Prostate gland (tissue), 2 donors: ENCODE measurements around the gene PRCD.
"Not testable (repeated sequence)": the region's sequence is repeated elsewhere in the genome, so short reads cannot be mapped to it uniquely, and the experiment has no call there.

Experiments
- POLR2AphosphoS5 ChIP-seq: sonication (generic); formaldehyde crosslinking; IDR thresholded peaks from one replicate; pipeline ENCODE4 v1.6.1; 2017; ENCODE audit warnings: antibody characterized with exemption
- TF ChIP-seq, protein P1 (sequence below), 4 experiments: fragments of 200-600 bp in 2 of 4; fragments of 450-650 bp in 2 of 4; sonication (generic) in 2 of 4; IDR thresholded peaks; 1 replicate in 3 of 4; 2 replicates in 1 of 4; pipeline ENCODE4 v1.5.1; 2016 to 2019; ENCODE audit warnings: antibody characterized with exemption in 4 of 4, mild to moderate bottlenecking in 2 of 4, moderate library complexity in 2 of 4

DNA sequence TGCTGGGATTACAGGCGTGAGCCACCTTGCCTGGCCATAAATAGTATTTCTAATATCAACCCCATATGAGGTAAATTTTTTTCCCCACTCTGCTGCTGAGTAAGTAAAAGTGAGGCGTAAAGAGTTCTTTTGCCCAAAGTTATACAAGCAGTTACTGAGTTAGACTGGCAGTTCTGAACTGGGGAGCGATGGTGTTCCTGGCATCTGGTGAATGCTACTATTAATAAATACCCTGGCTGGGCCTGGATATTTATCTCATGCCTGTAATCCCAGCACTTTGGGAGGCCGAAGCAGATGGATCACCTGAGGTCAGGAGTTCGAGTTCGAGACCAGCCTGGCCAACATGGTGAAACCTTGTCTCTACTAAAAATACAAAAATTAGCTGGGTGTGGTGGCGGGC lies 19.6 kb downstream of the PRCD start:
- TF ChIP-seq, protein P1, sequence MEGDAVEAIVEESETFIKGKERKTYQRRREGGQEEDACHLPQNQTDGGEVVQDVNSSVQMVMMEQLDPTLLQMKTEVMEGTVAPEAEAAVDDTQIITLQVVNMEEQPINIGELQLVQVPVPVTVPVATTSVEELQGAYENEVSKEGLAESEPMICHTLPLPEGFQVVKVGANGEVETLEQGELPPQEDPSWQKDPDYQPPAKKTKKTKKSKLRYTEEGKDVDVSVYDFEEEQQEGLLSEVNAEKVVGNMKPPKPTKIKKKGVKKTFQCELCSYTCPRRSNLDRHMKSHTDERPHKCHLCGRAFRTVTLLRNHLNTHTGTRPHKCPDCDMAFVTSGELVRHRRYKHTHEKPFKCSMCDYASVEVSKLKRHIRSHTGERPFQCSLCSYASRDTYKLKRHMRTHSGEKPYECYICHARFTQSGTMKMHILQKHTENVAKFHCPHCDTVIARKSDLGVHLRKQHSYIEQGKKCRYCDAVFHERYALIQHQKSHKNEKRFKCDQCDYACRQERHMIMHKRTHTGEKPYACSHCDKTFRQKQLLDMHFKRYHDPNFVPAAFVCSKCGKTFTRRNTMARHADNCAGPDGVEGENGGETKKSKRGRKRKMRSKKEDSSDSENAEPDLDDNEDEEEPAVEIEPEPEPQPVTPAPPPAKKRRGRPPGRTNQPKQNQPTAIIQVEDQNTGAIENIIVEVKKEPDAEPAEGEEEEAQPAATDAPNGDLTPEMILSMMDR (IDR thresholded peaks at IDR 0.05), result not testable (repeated sequence)
- not testable (repeated sequence) for TF ChIP-seq POLR2AphosphoS5
